Right hindlimb (tissue), 1 donor: Measurements from ENCODE around the gene TRMT2A.
A peak's percentile ranks its signal among the peaks of the same experiment; 100 is the strongest.

Experiments
- DNase-seq: peaks from one replicate; pipeline ENCODE4 v3.0.0-alpha.2; 2018

The TRMT2A gene

DNA sequence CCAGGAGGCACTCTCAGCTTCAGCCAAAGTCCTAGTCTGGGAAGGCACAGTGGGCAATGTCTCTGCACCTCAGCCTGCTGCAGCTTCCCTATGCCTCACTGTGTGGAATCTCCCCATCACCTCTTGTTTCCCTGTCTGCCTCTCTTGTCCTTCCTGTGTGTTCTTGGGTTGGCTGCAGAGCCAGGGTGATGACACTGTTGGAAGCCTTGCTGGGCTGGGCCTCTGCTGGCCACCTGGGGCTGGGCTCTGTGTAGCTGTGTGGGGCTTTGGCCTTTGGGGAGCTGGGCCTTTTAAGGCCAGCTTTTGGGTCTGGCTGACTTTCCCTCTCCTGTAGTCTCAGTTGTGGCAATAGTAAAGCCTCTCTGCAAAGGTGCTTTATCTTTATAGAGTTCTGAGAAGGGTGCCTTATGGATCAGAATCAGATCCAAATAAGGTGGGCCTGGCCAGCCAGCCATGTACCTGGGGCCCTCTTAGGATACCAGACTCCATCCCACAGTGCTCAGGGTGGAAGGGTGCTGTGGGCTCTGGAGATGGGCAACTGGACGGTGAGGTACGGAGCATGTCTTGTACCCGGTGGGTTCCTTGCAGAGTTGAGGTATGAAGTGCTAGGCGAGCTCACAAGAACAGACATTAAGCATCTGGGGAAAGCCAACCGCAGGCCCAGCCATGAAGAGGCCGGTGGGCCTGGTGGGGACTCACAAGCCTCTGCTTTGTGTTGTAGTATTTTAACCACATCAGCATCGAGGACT is 11.4 kb downstream of the TRMT2A start:
- DNase-seq = no peak

DNA sequence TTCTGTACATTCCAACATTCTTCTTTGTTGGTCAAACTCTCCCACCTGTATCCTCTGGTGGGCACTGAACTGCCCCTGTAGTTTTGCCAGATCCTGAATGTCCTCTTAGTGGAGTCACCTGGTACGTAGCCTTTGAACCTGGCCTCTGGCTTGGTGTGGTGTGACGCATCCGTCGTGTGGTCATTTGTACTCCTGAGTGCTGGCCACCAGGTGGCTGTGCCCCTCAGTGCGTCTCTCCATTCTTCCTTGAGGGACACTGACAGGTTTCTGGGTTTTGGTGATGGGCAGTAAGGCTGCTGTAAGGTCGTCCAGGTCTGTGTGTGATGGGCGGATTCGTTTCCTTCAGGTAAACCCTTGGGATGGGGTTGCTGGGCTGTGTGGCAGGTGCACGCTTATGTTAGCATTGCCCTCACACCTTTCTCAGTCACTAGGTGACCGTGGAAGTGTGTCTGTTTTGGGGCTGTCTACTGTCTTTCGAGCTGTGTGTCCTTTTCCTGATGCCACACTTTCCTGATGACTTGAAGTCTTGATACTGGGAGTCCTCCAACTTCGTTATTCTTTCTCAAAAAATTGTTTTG is 14.7 kb downstream of the TRMT2A start:
- DNase-seq = no peak

DNA sequence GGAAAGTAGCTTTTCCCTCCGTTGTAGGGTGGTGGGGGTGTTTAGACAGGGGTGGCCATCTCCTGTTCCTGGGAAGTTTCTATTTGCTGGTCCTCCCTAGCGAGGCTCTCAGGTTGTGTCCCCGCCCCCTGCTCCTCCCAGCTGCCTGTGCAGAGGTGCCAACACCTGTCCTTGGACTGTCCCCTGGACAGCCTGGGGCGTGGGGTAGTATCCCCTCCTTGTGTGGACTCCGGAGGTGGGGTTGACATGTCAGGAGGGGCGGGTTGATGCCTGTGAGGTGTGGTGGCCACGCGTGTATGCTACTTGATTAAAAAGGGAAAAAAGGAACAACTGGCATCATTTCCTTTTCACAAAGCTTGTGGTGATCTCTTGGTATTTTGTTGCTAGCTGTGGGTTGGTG is 15.4 kb downstream of the TRMT2A start:
- no peak for DNase-seq

DNA sequence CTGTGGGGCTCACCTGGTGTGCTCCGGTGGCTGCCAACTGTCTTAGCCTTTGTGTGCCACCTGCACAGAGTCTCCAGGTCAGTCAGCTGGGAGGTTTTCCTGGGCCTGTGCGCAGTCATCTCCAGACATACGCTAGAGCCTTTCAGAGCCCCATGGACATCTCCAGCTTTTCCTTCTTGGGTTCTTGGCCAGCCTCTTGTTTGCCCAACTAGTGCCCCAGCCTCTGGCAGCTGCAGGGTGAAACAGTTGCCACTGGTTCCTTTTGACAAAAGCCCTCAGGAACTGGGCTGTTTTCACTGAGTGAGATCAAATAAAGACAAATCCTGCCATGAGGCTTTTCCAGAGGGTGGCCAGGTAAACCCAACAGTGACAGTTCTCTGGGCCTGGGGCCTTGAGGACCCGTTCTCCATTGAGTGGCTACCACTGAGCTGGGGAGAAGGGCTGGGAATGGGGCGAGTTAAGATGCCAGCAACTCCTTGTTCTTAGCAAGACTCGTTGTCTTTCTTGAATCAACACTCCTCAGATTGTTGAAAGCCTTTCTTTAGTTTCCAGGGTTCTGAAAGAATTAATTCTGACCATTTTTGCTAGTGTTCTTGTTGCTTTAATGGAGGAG is 17.8 kb downstream of the TRMT2A start:
- no peak for DNase-seq

DNA sequence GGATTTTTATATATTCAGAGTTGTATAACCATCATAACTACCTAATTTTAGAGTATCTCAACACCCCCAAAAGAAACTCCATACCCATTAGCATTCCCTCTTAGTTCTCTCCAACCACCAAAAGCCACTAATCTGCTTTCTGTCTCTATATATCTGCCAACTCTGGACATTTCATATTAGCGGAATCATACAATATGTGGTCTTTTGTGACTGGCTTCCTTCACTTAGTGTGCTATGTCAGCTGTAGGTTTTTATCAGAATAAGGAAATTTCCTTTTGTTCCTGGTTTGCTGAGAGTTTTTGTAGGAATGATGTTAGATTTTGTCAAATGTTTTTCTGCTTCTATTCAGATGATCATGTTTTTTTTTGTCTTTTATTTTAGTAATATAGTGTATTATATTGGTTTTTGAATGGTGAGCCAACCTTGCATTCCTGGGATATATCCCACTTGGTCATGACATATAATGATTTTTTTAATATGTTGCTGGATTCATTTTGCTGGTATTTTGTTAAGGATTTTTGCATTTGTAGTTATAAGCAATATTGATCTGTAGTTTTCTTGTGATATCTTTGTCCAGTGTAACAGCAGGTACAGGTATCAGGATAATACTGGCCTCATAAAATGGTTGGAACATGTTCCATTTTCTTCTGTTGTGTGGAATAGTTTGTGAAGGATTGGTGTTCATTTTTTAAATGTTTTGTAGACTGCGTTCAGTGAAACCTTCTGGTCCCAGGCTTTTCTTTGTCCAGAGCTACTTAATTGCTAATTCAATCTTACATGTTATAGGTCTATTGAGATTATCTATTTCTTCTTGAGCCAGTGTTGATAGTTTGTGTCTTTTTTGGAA is 20.2 kb downstream of the TRMT2A start:
- DNase-seq = no peak

DNA sequence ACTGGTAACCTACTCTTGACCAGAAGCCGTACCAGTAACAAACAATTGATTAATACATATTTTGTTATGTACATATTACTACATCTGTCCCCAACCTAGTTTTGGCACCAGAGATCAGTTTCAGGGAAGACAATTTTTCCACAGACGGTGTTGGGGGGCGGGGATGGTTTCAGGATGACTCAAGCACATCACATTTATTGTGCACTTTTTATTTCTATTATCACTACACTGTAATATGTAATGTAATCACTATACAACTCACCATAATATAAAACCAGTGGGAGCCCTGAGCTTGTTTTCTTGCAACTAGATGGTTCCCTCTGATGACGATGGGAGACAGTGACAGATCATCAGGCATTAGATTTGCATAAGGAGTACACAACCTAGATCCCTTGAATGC is 21.5 kb downstream of the TRMT2A start:
- DNase-seq = no peak

DNA sequence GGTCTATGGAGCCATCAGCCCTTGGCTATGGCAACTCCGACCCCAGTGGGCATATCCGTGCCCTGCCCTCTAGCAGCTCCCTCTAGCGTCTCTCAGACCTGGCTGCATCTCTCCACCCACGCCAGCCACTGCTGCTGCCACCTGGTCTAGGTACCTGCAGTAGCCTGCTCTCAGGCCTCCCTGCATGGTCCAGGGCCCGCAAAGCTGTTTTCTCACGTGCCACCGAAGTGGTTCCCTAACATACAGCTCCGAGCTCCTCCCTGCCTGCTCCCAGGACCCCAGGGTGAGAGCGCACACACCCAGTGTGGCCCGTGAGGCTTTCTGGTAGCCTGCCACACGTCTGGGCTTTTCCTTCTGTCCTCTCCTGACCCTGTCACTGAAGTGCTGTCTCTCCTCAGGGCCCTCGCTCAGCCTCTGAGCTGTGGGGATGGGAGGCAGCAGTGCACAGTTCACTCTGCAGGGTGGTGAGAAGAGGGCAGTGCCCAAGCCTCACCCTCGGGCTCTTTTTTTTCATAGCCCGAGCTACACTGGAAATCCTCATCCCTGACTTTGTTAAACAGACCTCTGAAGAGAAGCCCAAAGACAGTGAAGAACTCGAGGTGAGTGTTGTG is 22.7 kb downstream of the TRMT2A start:
- DNase-seq = no peak

DNA sequence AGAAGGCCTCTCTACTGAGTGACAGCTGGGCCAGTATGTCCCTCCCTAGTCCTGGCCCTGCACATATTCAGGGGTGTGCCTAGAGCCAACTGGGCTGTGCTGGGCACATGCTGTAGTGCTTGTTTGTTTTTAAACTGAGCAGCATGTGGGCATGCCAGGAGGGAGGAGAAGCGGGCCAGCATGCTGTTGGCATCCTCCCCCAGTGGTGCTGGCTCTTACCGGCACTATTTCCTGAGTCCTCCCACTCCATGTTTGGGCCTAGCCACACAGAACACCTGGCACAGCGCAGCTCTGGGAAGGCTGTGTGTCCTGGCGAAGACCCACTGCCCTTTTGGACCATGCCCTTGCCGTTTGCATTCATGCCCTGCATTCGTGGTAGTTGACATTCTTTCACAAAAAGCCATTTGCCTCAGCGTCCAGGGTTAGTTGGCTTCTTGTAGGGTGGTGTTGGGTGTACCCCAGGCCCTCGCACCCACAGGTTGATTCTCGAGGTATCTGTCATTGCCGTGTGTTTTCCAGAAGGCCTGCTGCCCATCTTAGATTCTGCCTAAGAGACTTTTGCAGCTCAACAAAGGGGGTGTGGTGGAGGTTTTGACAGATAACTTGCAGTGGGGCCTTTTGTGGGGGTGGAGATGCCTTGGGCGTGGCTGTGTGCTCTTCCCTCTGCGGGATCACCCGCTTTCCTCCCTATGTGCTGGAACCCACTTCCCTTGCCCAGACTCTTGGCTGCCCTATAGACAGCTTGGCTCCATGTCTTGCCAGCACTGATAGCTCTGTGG is 23.4 kb downstream of the TRMT2A start:
- DNase-seq = no peak

DNA sequence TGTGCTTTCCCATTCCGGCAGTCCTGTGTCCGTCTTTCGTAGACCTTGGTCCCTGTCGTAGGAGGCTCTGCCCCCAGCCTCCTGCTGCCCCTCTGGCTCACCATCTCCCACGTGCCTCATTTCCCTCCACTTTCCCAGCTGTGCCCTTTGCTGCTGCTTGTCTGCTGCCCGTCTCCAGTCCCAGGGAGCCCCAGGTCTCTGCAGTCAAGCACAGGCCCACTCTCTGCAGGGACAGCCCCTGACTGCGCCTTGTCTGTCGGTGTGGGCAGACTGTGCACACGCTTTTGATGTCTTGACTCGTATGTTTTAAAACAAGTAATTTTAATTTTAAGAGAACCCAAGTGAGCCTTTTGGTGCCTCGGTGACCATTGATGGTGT is 24.6 kb downstream of the TRMT2A start:
- no peak for DNase-seq

DNA sequence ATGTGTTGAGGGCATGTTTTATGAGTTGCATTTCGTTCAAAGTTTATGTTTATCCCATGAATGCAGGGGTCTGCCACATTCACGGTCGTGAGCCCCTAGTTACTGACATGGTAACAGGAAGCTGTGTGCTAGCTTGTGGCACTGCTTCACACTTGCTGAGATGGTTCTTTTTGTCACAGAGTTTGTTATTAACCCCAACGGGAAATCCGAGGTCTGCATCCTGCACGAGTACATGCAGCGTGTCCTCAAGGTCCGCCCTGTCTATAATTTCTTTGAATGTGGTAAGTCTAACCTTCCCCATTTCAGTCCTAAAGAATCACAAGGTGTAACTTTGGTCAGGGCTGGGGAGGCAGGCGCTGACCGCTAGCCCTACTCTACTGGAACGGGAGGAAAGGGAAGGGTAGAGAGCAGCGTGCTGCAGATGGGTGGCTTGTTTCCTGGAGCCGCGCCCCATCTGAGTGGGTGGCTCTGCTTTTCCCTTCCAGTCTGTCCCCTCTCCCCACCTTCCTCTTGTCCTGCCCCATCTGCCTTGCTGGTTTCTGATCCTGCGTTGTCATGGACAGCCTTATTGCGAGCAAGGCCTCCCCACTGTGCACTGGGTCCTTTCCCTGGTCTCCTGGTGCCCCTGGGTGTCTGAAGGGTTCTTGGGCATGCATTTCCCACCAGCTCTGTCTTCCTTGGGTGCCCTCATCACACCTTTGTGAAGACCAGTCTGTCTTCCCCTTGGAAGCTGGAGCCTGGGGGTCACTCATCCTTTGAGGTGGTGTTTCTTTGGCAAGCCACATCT is 25.1 kb downstream of the TRMT2A start:
- DNase-seq = no peak

DNA sequence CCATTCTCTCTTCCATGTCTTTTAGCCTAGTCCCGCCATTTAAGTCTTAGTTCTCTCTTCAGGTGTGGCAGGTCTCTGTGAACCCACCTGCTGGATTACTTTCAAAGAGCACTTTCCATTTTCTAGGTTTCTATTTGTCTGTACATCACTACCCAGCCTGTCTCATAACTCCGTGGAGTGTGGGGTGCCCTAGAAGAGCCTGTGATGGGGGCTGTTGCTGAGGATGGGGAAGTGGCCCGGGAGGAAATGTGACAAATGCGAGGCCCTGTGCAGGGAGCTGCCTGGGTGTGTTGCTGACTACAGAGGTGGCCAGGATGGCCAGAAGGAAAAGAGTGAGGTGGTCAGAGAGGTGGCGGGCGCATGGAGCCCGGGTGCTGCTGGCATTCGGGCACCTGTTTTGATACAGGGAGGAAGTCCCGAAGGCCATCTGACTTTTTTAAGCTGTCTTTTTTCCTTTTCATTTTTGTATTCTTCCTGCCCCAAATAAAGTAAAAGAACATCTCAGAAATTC is 26.2 kb downstream of the TRMT2A start:
- no peak for DNase-seq

DNA sequence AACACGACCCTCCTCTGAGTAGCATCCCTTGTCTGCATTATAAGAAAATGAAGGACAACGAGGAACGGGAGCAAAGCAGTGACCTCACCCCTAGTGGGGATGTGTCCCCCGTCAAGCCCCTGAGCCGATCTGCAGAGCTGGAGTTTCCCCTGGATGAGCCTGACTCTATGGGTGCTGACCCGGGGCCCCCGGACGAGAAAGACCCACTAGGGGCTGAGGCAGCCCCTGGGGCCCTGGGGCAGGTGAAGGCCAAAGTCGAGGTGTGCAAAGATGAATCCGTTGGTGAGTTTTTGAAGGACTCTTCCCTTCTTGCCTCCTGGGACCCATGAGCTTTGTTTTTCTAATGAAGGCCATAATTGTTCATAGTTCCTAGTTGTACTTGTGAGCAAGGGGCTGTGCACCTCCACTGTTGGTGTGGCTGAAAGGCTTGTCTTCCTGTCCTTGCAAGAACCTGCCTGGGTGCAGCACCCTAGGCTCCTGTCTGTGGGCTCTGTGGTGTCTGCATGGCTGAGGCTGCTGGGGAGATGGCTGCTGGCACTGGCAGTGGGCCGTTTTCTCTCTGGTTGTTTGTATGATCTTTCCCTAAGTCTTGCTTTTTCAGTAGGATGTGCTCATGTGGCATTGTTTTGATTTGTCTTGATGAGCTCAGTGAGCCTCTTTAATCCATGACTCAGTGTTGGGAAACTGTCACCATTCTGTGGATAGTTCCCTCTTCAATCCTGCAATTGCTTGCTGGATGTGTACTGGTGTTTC is 26.9 kb downstream of the TRMT2A start:
- peak; percentile 7 for DNase-seq

DNA sequence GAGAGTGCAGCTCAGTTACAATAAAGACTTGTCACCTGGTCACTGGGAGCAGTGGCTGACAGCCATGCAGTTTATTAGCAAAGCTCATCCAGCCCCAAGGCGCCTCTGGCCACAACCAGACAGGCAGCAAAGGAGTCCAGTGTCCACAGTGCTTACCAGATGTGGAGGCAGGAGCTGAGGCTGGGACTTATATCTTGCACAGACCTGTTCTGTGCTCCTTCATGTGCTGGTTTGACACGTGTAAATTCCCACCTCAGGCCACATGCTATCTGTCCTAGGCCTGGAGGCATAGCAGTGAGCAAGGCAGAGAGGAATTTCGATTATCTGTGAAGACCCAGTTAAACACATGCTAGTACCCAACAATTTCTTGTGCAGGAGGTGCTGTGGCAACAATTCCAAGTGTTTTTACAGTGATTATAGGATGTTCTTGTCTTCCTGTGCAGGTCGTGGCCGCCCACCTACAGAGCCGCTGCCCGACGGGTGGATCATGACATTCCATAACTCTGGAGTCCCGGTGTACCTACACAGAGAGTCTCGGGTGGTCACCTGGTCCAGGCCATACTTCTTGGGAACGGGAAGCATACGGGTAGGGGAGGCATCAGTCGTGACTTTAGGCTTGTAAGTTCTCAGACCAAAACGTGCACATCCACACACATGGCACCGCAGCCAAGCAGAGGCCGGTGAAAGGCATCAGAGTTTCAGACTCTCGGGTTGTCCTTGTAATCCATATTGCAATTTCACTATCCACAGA is 27.6 kb downstream of the TRMT2A start:
- peak; percentile 10 for DNase-seq

DNA sequence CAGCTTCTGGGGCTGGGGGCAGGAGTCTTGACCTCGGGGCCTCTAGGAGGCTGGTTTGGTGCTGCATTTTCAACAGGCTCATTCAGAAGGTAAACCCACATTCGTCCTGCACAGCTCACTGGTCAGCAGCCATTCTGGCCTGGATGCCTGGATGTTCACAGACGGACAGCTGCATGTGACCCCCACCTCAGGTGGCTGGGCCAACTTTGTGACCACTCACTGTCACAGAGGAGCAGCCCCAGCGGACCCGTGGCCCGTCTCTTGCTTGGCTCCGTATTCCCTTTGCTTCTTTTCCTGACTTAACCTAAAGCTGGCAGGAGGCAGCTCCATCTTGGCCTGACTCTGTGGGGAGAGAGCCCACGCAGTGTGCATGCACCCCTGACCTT is 28.8 kb downstream of the TRMT2A start:
- peak; percentile 6 for DNase-seq

DNA sequence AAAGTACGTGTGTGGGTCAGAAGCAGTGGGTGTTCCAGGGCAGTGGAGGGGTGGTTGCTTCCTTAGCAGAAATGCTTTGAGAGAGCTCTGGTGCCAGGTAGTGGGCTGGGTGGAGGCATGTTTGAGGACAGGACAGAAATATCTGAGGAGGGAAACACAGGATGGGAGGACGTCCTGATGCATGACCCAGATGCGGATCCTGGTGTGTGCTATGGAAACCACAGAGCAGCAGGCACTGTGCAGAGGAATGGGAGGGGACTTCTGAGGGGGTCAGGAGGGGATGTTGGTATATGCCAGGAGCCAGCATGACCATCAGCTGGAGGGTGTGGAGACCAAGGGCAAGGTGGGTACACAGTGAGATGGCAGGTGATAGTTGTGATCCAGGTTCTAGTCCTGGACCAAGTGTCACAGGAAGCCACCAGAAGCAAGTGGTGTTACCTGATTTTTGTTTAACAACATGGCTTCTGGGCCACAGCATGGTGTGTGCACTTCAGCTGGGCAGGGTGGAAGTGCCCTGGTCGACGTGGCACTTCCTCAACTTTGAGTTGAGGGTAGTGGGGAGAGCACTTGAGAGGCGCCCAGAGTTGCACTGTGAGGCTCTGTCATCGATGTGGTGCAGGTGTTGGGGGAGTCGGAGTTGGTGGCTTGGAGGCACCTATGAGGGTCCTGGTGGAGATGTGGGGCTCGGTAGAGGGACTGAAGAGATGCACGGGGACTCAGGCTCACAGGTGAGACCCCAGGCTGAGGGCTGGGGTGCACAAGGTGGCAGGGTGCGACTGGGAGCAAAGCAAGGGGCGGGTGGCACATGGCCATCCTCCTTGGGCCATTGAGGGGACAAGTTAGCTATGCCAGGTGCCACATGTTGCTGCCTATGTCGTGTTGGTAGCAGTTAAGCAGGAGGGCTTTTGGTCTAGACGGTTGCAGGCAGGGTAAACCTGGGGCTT is 29.4 kb downstream of the TRMT2A start:
- peak; percentile 11 for DNase-seq

DNA sequence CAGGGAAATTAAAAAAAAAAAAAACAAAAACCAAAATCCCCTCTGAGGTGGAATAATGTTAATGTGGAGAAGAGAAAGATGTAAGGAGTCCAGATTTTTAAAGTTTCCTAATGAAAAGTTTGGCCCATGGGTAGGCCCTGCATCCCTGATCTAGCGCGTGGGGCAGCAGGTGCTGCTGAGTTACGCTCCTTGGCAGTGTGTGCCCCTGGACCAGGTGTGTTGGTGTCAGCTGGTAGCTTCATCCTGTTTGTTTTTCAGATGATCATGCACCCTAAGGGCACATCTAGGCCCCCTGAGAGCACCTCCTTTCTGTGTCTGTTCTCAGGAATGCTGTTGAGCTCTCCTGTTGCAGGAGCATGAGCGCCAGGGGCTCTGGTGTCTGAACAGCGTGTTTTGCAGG is 30.3 kb downstream of the TRMT2A start:
- peak; percentile 7 for DNase-seq

DNA sequence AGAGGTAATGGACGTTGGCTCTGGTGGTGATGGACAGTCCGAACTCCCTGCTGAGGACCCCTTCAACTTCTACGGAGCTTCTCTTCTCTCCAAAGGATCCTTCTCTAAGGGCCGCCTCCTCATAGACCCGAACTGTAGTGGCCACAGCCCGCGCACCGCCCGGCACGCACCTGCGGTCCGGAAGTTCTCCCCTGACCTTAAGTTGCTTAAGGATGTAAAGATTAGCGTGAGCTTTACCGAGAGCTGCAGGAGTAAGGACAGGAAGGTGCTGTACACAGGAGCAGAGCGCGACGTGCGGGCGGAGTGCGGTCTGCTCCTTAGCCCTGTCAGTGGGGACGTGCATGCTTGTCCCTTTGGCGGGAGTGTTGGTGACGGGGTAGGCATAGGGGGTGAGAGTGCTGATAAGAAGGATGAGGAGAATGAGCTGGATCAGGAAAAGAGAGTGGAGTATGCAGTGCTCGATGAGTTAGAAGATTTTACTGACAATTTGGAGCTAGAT is 30.9 kb downstream of the TRMT2A start:
- DNase-seq = no peak

DNA sequence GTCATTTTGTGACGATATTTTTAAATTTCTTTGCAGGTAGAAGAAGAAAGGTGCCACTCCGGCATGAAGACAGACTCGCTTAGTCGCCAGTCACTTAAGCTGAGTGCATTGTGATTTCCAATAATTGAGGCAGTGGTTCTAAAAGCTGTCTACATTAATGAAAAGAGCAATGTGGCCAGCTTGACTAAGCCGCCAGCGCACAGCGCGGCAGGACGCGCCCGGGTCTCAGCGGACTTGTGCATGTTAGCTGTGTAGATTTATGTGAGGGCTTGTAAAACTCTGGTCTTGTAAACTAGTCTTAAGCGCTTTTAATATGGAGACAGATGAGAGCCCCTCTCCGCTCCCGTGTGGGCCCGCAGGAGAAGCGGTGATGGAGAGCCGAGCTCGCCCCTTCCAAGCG is 31.4 kb downstream of the TRMT2A start:
- no peak for DNase-seq
